Lung (tissue), 13 donors: ENCODE results near the gene HECTD2. TPM values are rescaled to one million over a fixed set of nuclear protein-coding genes. Genes with fewer than 3 reads are reported as not detected.

Experiments used
- ATAC-seq: fragments of 200-7000 bp; cut with Tn5 transposase; one replicate; pipeline ENCODE4 v1.9.1; 2020; ENCODE audit warnings: moderate number of reproducible peaks; ENCODE audit not compliant: insufficient read depth, low FRiP score
- DNase-seq, 3 donors: peaks; one replicate each; pipeline ENCODE4 v3.0.0-alpha.2; 2013 to 2017
- H3K27ac ChIP-seq, 2 donors: one replicate each; pipeline ENCODE4 v1.5.1; 2013; ENCODE audit warnings: mild to moderate bottlenecking in 2 of 2, moderate library complexity in 2 of 2, control low read depth in 1 of 2, inconsistent platforms in 1 of 2, low read depth in 1 of 2, low read length in 1 of 2
- H3K27me3 ChIP-seq, 3 donors: one replicate each; pipeline ENCODE4 v1.5.1; 2013; ENCODE audit warnings: low read length in 2 of 3; ENCODE audit not compliant: control insufficient read depth in 3 of 3, insufficient read depth in 3 of 3
- H3K36me3 ChIP-seq, 4 donors: one replicate each; pipeline ENCODE4 v1.5.1; 2013; ENCODE audit warnings: low read length in 4 of 4, mild to moderate bottlenecking in 1 of 4, moderate library complexity in 1 of 4; ENCODE audit not compliant: control insufficient read depth in 4 of 4, insufficient read depth in 4 of 4
- H3K4me1 ChIP-seq, 5 donors: one replicate each; pipeline ENCODE4 v1.5.1; 2013; ENCODE audit warnings: low read length in 5 of 5, mild to moderate bottlenecking in 2 of 5, moderate library complexity in 1 of 5; ENCODE audit not compliant: control insufficient read depth in 5 of 5, insufficient read depth in 5 of 5
- H3K4me3 ChIP-seq: one replicate; pipeline ENCODE4 v1.5.1; 2013; ENCODE audit warnings: mild to moderate bottlenecking, control low read depth, moderate library complexity
- H3K9ac ChIP-seq, 2 donors: one replicate each; pipeline ENCODE4 v1.5.1; 2013; ENCODE audit warnings: low read length in 2 of 2, control low read depth in 1 of 2; ENCODE audit not compliant: insufficient read depth in 1 of 2
- H3K9me3 ChIP-seq, 4 donors: one replicate each; pipeline ENCODE4 v1.5.1; 2013; ENCODE audit warnings: low read length in 3 of 4, mild to moderate bottlenecking in 1 of 4, moderate library complexity in 1 of 4; ENCODE audit not compliant: control insufficient read depth in 4 of 4, insufficient read depth in 3 of 4
- WGBS, 2 donors: extraction: QIAGEN DNeasy Blood & Tissue Kit; methylation state at CpG; one replicate each; pipeline ENCODE4 v1.1.7; 2013; 5-methylcytosine and 5-hydroxymethylcytosine counted together
- polyA plus RNA-seq, 2 donors: library from polyadenylated mRNA; stranded (reverse); fragments of 200-250 nt; gene quantifications; one replicate each; pipeline ENCODE4 v1.2.1, GENCODE V29; 2013
- small RNA-seq: library from RNA; depleted of rRNA; stranded (forward); fragments of <200 nt; gene quantifications from one replicate; pipeline ENCODE3, GENCODE V24; 2014; ENCODE audit warnings: low replicate concordance
- total RNA-seq, 2 donors: library from RNA; depleted of rRNA in 1 of 2; stranded (reverse); fragments of >200 nt in 1 of 2; gene quantifications; one replicate each; pipeline ENCODE4 v1.2.1, GENCODE V29; 2014 to 2021
- TF ChIP-seq, protein P1 (sequence below): IDR thresholded peaks from 2 replicates; pipeline ENCODE4 v1.5.1; 2012; ENCODE audit warnings: mild to moderate bottlenecking; ENCODE audit errors: control extremely low read depth, extremely low read depth
- donor health status: control.
- donor health status: control.
- donor health status: Bipolar disorder and iron deficiency.
- donor health status: healthy.
- donor health status: DM: yes; HTN: yes; CAD: no.

Gene HECTD2
- total and polyA plus RNA-seq, 4 donors = 3.1 to 50.8 (median 7.2) TPM

DNA sequence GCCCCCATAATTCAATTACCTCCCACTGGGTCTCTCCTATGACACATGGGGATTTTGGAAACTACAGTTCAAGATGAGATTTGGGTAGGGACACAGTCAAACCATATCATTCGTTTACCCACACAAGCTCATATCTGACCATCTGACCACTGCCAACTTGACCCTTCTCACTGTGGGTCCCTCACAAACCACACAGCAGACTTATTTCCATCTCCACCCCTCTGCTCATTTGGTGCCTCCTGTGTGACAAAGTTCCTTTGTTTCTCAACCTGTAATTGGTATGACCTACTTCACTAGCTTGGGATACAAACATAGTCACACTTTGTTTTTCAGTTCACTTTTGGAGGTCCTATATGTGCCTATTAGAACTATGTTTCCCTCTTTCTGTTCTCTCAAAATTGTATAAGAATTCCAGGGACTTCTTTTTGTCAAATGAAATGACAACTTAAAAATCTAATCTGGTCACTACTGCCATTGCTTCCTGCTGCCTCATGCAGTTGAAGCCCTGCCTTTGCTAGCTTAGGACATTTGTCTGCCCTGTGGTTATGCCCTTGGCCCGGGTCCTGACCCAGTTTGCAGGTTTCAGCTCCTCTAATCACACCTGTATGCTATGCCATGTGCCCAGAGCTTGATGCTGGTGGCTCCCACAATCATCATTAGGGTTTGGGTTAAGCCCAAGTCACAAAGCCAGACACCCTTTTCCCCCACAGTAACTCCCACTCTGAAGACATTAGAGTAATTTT lies 152.9 kb downstream of the HECTD2 start:
- H3K4me1 ChIP-seq = peaks cover 0 to 3% (median 0%) of the 10 kb centered on the region in 5 donors
- H3K4me3 ChIP-seq = no peak overlapping the region
- TF ChIP-seq, protein P1, sequence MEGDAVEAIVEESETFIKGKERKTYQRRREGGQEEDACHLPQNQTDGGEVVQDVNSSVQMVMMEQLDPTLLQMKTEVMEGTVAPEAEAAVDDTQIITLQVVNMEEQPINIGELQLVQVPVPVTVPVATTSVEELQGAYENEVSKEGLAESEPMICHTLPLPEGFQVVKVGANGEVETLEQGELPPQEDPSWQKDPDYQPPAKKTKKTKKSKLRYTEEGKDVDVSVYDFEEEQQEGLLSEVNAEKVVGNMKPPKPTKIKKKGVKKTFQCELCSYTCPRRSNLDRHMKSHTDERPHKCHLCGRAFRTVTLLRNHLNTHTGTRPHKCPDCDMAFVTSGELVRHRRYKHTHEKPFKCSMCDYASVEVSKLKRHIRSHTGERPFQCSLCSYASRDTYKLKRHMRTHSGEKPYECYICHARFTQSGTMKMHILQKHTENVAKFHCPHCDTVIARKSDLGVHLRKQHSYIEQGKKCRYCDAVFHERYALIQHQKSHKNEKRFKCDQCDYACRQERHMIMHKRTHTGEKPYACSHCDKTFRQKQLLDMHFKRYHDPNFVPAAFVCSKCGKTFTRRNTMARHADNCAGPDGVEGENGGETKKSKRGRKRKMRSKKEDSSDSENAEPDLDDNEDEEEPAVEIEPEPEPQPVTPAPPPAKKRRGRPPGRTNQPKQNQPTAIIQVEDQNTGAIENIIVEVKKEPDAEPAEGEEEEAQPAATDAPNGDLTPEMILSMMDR = no peak
- no peak overlapping the region for H3K9ac ChIP-seq
- DNase-seq (no peak), ATAC-seq (no peak)
- H3K27ac ChIP-seq = no peak overlapping the region
- WGBS, 2 donors = 75 to 76% methylated on average over 2 of the region's 2 CpGs
- H3K9me3 ChIP-seq = no peaks in the 10 kb centered on the region
- H3K27me3 ChIP-seq = no peaks in the 10 kb centered on the region
- H3K36me3 ChIP-seq = peaks cover 0 to 6% (median 1%) of the 10 kb centered on the region in 4 donors

DNA sequence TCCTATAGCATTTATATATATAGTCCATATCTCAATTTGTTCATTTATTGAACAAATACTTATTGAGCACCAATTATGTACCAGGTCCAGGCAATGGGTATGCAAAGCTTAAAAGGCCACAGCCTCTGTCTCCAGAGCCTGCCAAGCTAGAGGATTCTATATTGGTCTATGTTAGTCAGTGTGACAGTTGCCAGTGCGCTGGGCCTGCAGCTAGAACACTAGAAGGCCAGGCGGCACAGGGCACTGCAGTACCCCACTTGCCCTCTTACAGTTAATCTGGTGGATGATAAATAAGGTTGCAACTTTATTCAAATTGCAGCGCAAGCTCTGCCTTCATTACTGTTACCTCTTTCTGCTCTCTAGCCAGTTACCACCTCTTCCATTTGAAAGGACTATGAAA lies 153.9 kb downstream of the HECTD2 start:
- H3K4me3 ChIP-seq = no peak overlapping the region
- 92 to 96% methylated on average over 3 of the region's 3 CpGs for WGBS, 2 donors
- no peak for DNase-seq
- no peaks in the 10 kb centered on the region for H3K9me3 ChIP-seq
- H3K9ac ChIP-seq = no peak overlapping the region
- H3K27me3 ChIP-seq = no peaks in the 10 kb centered on the region
- peaks cover 0 to 3% (median 0%) of the 10 kb centered on the region in 5 donors for H3K4me1 ChIP-seq
- TF ChIP-seq, protein P1 = no peak
- H3K27ac ChIP-seq = no peak overlapping the region
- peaks cover 0 to 6% (median 0%) of the 10 kb centered on the region in 4 donors for H3K36me3 ChIP-seq
- no peak for ATAC-seq

Small RNA genes within 50 kb of the gene (small RNA-seq; reads per million reads assigned to genes)
- gene AL161798.1 (not detected), gene RPS27P1 (not detected)

Other genes with a start within 250 kb of the HECTD2 start
- gene PCGF5, start 189.7 kb upstream of the HECTD2 start, total RNA-seq = 10 to 100 TPM; 36.3 to 36.9 TPM
- 10 to 100 TPM; 27.2 to 29.0 TPM for gene PCGF5, start 189.7 kb upstream of the HECTD2 start, polyA plus RNA-seq
- 10 to 100 TPM; 17.9 to 88.4 TPM for gene PPP1R3C, start 222.7 kb downstream of the HECTD2 start, total RNA-seq
- 1 to 10 TPM; 2.2 to 5.6 TPM for gene PPP1R3C, start 222.7 kb downstream of the HECTD2 start, polyA plus RNA-seq